LNCAP (cell line): ENCODE data around the gene NUP50.

Experiments used
- TF ChIP-seq, protein P1 (sequence below): fragments of 450-650 bp; IDR thresholded peaks from 2 replicates; pipeline ENCODE4 v1.5.1; 2017; ENCODE audit warnings: mild to moderate bottlenecking

NUP50 gene

GRCh38 chr22:45211848-45212247 lies 48.1 kb downstream of the NUP50 start:
- TF ChIP-seq, protein P1, sequence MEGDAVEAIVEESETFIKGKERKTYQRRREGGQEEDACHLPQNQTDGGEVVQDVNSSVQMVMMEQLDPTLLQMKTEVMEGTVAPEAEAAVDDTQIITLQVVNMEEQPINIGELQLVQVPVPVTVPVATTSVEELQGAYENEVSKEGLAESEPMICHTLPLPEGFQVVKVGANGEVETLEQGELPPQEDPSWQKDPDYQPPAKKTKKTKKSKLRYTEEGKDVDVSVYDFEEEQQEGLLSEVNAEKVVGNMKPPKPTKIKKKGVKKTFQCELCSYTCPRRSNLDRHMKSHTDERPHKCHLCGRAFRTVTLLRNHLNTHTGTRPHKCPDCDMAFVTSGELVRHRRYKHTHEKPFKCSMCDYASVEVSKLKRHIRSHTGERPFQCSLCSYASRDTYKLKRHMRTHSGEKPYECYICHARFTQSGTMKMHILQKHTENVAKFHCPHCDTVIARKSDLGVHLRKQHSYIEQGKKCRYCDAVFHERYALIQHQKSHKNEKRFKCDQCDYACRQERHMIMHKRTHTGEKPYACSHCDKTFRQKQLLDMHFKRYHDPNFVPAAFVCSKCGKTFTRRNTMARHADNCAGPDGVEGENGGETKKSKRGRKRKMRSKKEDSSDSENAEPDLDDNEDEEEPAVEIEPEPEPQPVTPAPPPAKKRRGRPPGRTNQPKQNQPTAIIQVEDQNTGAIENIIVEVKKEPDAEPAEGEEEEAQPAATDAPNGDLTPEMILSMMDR, result no peak

DNA sequence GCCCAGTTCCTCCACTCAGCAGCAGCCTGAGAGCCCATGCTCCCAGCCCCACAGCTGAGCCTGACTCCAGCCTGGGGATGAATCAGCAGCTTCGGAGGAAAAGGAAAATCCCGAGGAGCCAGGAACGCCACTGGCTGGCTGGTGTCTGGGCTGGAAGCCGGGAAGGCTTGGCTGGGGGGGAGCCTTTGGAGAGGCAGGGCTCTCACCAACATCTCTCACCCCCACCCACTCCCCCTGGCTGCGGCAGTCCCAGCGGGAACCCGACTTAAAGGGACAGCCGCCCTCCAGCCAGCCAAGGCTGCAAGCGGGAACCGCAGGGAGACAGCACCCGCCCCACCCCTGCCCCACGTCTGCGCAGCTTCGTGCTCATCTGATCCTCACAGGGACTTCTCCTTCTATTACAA lies 48.6 kb downstream of the NUP50 start:
- TF ChIP-seq, protein P1, result no peak

- TF ChIP-seq, protein P1, result no peak
Observed at GRCh38 chr22:45212992-45213751, 49.4 kb downstream of the NUP50 start.

- TF ChIP-seq, protein P1, result no peak
Observed at GRCh38 chr22:45216133-45217003, 52.6 kb downstream of the NUP50 start.

- TF ChIP-seq, protein P1, result no peak
Observed at GRCh38 chr22:45217345-45217744, 53.6 kb downstream of the NUP50 start.

DNA sequence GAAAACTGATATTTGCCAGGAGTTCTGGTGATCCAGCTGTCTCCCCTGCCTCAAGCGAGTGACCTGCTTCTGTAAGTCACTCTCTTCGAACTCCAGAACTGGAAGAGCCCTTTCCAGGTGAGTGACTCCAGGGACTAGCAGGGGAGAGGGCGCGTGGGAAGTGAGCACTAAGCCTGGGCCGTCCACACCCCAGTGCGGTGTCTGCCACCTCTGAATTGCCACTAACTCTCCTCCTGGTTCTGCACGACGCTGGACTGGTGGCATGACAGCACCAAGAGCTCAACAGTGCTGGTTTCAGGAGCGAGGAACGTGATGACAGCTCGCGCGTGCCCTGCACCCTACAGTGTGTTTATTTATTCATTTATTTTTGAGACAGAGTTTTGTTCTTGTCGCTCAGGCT lies 54.1 kb downstream of the NUP50 start:
- TF ChIP-seq, protein P1, result no peak

GRCh38 chr22:45218976-45219375 lies 55.3 kb downstream of the NUP50 start:
- TF ChIP-seq, protein P1, result no peak
